Measurements from ENCODE around the gene KANSL1. TPM values are rescaled to one million over a fixed set of nuclear protein-coding genes. Genes with fewer than 3 reads are reported as not detected.

KANSL1 gene
- total RNA-seq, 1 donor from 2014 or later, result 129 TPM

DNA sequence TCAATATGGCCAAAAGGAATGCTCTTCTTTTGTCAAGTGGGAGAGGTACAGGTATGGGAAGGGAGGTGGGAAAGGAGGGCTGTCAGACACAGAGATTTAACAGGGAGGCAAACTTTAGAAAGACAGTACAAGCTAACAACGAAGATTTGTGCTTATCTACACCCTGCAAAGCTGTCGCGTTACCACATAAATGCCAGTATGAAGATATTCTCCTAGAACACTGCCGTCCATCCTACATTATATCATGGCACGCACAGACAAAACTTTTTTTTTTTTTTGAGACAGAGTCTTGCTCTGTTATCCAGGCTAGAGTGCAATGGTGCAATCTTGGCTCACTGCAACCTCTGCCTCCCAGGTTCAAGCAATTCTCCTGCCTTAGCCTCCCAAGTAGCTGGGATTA lies 143.6 kb downstream of the KANSL1 start:
- H3K9me3 Mint-ChIP-seq, result no peaks in the 10 kb centered on the region
- TF ChIP-seq, protein P1, sequence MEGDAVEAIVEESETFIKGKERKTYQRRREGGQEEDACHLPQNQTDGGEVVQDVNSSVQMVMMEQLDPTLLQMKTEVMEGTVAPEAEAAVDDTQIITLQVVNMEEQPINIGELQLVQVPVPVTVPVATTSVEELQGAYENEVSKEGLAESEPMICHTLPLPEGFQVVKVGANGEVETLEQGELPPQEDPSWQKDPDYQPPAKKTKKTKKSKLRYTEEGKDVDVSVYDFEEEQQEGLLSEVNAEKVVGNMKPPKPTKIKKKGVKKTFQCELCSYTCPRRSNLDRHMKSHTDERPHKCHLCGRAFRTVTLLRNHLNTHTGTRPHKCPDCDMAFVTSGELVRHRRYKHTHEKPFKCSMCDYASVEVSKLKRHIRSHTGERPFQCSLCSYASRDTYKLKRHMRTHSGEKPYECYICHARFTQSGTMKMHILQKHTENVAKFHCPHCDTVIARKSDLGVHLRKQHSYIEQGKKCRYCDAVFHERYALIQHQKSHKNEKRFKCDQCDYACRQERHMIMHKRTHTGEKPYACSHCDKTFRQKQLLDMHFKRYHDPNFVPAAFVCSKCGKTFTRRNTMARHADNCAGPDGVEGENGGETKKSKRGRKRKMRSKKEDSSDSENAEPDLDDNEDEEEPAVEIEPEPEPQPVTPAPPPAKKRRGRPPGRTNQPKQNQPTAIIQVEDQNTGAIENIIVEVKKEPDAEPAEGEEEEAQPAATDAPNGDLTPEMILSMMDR (conservative IDR thresholded peaks at IDR 0.05), result no peak
- H3K36me3 Mint-ChIP-seq, result peaks cover 45% of the 10 kb centered on the region
- H3K27ac Mint-ChIP-seq, result no peak overlapping the region
- no peak for DNase-seq (ENCODE audit: extremely low spot score, unreplicated experiment)
- peaks cover 16% of the 10 kb centered on the region for H3K4me1 Mint-ChIP-seq (ENCODE audit: unreplicated experiment)
- no peak overlapping the region for H3K4me3 Mint-ChIP-seq
- H3K27me3 Mint-ChIP-seq, result no peaks in the 10 kb centered on the region

DNA sequence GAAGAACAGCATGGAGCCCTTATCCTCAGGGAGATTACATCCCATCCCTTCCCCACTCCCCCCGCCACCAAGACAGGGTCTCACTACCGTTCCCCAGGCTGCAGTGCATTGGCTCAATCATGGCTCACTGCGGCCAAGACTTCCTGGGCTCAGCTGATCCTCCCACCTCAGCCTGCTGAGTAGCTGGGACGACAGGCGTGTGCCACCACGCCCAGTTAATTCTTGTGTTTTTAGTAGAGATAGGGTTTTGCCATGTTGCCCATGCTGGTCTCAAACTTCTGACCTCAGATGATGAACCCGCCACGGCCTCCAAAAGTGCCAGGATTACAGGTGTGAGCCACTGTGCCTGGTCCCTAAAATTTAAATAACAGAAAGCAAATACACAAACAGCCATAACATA lies 145.4 kb downstream of the KANSL1 start:
- H3K4me3 Mint-ChIP-seq, result no peak overlapping the region
- H3K27me3 Mint-ChIP-seq, result no peaks in the 10 kb centered on the region
- H3K27ac Mint-ChIP-seq, result no peak overlapping the region
- TF ChIP-seq, protein P1 (conservative IDR thresholded peaks at IDR 0.05), result no peak
- H3K36me3 Mint-ChIP-seq, result peaks cover 48% of the 10 kb centered on the region
- H3K9me3 Mint-ChIP-seq, result no peaks in the 10 kb centered on the region
- no peak for DNase-seq (ENCODE audit: extremely low spot score, unreplicated experiment)
- H3K4me1 Mint-ChIP-seq (ENCODE audit: unreplicated experiment), result peaks cover 30% of the 10 kb centered on the region

DNA sequence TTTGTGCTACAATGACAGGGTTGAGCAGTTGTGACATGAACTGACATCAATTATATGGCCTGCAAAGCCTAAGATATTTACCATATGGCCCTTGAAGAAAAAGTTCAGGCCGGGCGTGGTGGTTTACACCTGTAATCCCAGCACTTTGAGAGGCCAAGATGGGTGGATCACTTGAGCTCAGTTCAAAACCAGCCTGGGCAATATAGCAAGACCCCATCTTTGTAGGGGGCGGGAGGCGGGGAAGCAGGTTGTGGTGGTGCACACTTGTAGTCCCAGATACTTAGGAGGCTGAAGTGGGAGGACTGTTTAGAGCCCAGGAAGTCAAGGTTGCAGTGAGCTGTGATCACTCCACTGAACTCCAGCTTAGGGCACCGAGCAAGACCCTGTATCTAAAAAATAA lies 145.8 kb downstream of the KANSL1 start:
- H3K27ac Mint-ChIP-seq, result no peak overlapping the region
- DNase-seq (ENCODE audit: extremely low spot score, unreplicated experiment), result no peak
- peaks cover 30% of the 10 kb centered on the region for H3K4me1 Mint-ChIP-seq (ENCODE audit: unreplicated experiment)
- no peaks in the 10 kb centered on the region for H3K27me3 Mint-ChIP-seq
- H3K4me3 Mint-ChIP-seq, result no peak overlapping the region
- H3K9me3 Mint-ChIP-seq, result no peaks in the 10 kb centered on the region
- TF ChIP-seq, protein P1 (conservative IDR thresholded peaks at IDR 0.05), result no peak
- H3K36me3 Mint-ChIP-seq, result peaks cover 48% of the 10 kb centered on the region

DNA sequence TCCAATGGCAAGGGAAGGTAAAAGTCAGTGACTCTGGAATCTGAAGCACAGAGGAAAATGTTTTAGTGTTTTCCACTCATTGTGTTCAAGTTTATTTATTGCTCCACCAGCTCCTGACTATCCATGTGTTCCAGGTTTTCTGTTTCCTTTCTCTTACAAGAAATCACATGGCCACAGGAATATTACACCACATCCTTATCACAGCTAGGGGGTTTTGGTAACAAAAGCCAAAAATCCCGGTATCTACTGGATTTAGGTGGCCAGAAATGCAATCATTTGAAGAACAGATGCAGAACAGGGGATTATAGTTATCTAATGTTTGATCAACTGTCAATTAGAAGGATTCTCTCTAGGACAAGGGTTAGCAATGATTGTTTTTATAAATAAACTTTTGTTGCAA lies 146.3 kb downstream of the KANSL1 start:
- Mint-ChIP-seq H3K36me3 (peaks cover 44% of the 10 kb centered on the region), H3K9me3 (no peaks in the 10 kb centered on the region), H3K4me1 (ENCODE audit: unreplicated experiment) (peaks cover 28% of the 10 kb centered on the region), H3K4me3 (no peak overlapping the region), H3K27me3 (no peaks in the 10 kb centered on the region), H3K27ac (no peak overlapping the region)
- TF ChIP-seq, protein P1 (conservative IDR thresholded peaks at IDR 0.05), result peak; percentile 33
- no peak for DNase-seq (ENCODE audit: extremely low spot score, unreplicated experiment)

DNA sequence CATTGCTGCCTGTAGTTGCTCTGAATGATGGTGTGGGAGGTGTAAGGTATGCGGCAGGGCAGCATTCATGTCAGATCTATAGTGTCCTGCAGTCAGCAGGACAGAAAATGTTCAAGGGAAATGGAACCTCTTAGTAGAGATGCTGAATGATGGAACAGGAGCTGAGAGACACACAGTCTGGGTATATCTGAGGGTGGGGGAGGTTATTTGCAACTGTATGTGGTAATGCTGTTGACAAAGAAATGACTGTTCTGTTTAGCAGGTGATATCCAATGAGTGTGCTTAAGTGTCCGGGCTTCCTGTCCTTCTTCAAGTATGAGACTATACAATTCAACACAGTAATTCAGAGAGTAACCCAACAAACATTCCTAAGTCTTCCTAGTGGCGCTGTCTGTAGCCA lies 147.6 kb downstream of the KANSL1 start:
- no peaks in the 10 kb centered on the region for H3K27me3 Mint-ChIP-seq
- no peak for DNase-seq (ENCODE audit: extremely low spot score, unreplicated experiment)
- H3K4me1 Mint-ChIP-seq (ENCODE audit: unreplicated experiment), result peaks cover 23% of the 10 kb centered on the region
- H3K36me3 Mint-ChIP-seq, result peaks cover 38% of the 10 kb centered on the region
- peak overlapping the region; percentile 64 for H3K27ac Mint-ChIP-seq
- H3K9me3 Mint-ChIP-seq, result no peaks in the 10 kb centered on the region
- TF ChIP-seq, protein P1 (conservative IDR thresholded peaks at IDR 0.05), result no peak
- no peak overlapping the region for H3K4me3 Mint-ChIP-seq

DNA sequence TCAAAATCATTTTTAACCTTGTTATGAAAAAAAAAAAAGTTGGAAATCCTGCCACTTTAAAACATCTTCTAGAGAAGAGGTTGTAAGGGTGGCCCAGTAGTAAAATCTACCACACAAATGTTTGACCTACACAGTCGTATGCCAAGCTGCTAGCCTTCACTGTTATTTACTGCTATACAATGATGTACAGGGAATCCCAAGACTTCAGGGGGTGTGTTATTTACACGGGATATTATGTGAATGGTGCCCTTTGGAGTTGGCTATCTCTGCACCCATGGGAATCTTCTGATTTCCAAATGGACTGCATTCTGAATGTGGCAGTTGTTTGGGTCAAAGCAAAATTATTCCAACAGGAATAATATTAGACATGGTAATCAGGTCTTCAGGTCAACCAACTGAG lies 148.2 kb downstream of the KANSL1 start:
- Mint-ChIP-seq H3K4me3 (no peak overlapping the region), H3K27me3 (no peaks in the 10 kb centered on the region), H3K36me3 (peaks cover 40% of the 10 kb centered on the region), H3K4me1 (ENCODE audit: unreplicated experiment) (peaks cover 23% of the 10 kb centered on the region), H3K27ac (peak overlapping the region; percentile 57), H3K9me3 (no peaks in the 10 kb centered on the region)
- TF ChIP-seq, protein P1 (conservative IDR thresholded peaks at IDR 0.05), result no peak
- DNase-seq (ENCODE audit: extremely low spot score, unreplicated experiment), result no peak
